ENCODE measurements around the gene CCDC78. TPM values are rescaled to one million over a fixed set of nuclear protein-coding genes. Genes with fewer than 3 reads are reported as not detected.
A peak's percentile ranks its signal among the peaks of the same experiment; 100 is the strongest.

Gene CCDC78
- total RNA-seq, 1 donor from 2014 or later: 5.3 TPM

GRCh38 chr16:740459-740763 lies 14.2 kb upstream of the CCDC78 start:
- no peak for DNase-seq (ENCODE audit: low spot score)

- DNase-seq (ENCODE audit: low spot score): no peak
Observed at GRCh38 chr16:739560-740458, 13.6 kb upstream of the CCDC78 start.

- no peak for DNase-seq (ENCODE audit: low spot score)
Observed at GRCh38 chr16:736936-737481, 10.8 kb upstream of the CCDC78 start.

GRCh38 chr16:735982-736453 lies 9.8 kb upstream of the CCDC78 start:
- DNase-seq (ENCODE audit: low spot score): no peak

GRCh38 chr16:734981-735881 lies 9.0 kb upstream of the CCDC78 start:
- DNase-seq (ENCODE audit: low spot score): no peak

- DNase-seq (ENCODE audit: low spot score): no peak
Observed at GRCh38 chr16:734208-734980, 8.2 kb upstream of the CCDC78 start.

GRCh38 chr16:733382-734207 lies 7.4 kb upstream of the CCDC78 start:
- no peak for DNase-seq (ENCODE audit: low spot score)

GRCh38 chr16:732936-733335 lies 6.7 kb upstream of the CCDC78 start:
- DNase-seq (ENCODE audit: low spot score): no peak

GRCh38 chr16:732332-732731 lies 6.1 kb upstream of the CCDC78 start:
- DNase-seq (ENCODE audit: low spot score): no peak

GRCh38 chr16:730666-731509 lies 4.6 kb upstream of the CCDC78 start:
- no peak for DNase-seq (ENCODE audit: low spot score)

- no peak for DNase-seq (ENCODE audit: low spot score)
Observed at GRCh38 chr16:729768-730665, 3.8 kb upstream of the CCDC78 start.

GRCh38 chr16:728890-729744 lies 2.9 kb upstream of the CCDC78 start:
- DNase-seq (ENCODE audit: low spot score): no peak

- peak; percentile 74 for DNase-seq (ENCODE audit: low spot score)
Observed at GRCh38 chr16:728131-728889, 2.1 kb upstream of the CCDC78 start.

- DNase-seq (ENCODE audit: low spot score): no peak
Observed at GRCh38 chr16:727291-727977, 1.2 kb upstream of the CCDC78 start.

- DNase-seq (ENCODE audit: low spot score): no peak
Observed at GRCh38 chr16:726188-726437, 130 bp downstream of the CCDC78 start.

GRCh38 chr16:725463-726187 lies 618 bp downstream of the CCDC78 start:
- no peak for DNase-seq (ENCODE audit: low spot score)
